GM19463 (cell line): ENCODE data around the gene ARPC2.
"Not testable (repeated sequence)": the region's sequence is repeated elsewhere in the genome, so short reads cannot be mapped to it uniquely, and the experiment has no call there.

ENCODE experiments used
- ATAC-seq: cut with Tn5 transposase; IDR thresholded peaks from one replicate; pipeline ENCODE4 v1.9.1; 2021; ENCODE audit warnings: mild to moderate bottlenecking, moderate library complexity; ENCODE audit not compliant: unreplicated experiment

ARPC2 gene

DNA sequence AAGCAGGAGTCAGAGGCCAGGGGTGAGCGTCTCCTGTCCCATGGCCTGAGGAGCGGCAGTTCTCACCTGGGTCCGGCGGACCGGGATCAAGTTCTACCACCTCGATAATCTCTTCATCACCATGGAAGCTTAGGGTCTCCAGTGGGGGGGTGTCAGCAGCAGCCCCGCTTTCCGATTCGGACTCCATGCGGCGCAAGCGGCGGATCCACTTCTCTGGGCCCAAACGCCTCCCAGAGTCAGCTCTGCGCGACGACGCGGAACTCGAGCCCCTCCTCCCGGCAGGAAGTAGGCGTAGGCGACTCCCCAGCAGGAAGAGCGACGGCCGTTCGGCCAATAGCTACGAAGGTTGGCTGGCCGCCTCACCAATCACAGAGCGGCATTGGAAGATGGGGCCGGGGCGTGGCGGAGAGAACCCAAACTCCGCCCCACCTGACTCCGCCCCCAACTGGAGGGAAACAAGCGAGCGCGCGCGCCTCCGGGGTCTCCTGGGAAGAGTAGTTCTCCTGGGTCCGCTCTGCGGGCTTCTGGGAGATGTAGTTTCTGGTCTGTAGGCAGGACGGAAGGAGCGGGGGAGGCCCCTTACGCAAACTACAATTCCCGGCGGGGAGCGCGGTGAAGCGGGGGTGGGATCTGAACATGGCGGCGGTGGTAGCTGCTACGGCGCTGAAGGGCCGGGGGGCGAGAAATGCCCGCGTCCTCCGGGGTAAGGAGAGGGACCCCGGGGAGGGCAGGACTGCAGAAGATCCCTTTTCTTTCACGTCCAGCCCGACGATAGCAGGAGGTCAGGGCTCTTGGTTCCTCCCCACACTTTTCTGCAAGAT, 53.1 kb downstream of the ARPC2 start, which contains the start of the genes AAMP and PNKD:
Gene AAMP, minus strand, starts transcription at position 238 of the 821 bp plus-strand sequence. Its CDS starts 51 bp downstream, at position 187.
Gene PNKD, plus strand, starts transcription at position 620 of the 821 bp plus-strand sequence. Its CDS starts 17 bp downstream, at position 637.
- ATAC-seq: peak; percentile 87

DNA sequence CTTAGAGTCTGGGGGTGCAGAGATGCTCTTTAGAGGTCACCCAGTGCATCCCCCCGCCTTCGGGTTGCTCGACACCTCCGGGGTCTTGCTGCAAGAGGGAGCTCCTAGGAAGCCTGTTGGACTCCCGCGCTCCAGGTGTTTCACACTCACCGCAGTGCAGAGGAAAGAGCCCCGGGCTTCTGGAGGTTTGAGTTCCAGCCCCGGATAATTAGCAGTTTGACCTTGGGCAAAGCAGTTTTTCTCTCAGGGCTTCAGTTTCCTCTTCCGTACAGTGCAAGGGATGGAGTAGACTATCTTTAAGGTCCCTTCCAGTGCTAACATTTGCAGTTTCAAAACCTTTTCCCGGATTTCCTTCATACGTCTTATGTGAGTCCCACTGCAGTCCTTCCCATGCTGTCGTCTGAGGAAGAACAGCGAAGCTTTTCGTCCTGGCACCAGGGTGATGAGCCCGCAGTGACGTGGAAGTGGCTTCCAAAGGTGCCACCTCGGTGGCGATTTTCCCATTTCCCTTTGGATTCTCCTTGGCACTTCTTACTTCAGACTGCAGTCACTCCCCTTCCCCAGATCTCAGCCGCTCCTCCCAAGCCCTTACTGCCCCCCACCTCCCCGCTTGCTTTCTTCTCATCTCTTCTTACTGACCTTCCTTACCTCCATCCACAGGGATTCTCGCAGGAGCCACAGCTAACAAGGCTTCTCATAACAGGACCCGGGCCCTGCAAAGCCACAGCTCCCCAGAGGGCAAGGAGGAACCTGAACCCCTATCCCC, 53.9 kb downstream of the ARPC2 start:
- no peak for ATAC-seq

DNA sequence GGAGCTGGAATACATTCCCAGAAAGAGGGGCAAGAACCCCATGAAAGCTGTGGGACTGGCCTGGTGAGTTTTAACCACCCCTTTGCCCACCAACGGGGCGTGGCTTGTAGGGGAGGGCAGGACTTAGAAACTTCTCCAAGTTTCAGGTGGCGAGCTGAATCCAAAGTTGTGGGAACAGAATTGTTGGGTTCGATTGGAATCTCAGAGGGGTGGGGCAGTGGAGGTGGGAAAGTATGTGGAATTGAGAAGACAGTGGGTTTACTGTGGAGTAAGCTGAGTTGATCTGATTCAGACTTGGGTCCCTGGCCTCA, 54.5 kb downstream of the ARPC2 start:
- no peak for ATAC-seq

GRCh38 chr2:218271865-218272530, 55.0 kb downstream of the ARPC2 start:
- ATAC-seq: no peak

GRCh38 chr2:218272531-218273212, 55.7 kb downstream of the ARPC2 start:
- ATAC-seq: peak; percentile 19

DNA sequence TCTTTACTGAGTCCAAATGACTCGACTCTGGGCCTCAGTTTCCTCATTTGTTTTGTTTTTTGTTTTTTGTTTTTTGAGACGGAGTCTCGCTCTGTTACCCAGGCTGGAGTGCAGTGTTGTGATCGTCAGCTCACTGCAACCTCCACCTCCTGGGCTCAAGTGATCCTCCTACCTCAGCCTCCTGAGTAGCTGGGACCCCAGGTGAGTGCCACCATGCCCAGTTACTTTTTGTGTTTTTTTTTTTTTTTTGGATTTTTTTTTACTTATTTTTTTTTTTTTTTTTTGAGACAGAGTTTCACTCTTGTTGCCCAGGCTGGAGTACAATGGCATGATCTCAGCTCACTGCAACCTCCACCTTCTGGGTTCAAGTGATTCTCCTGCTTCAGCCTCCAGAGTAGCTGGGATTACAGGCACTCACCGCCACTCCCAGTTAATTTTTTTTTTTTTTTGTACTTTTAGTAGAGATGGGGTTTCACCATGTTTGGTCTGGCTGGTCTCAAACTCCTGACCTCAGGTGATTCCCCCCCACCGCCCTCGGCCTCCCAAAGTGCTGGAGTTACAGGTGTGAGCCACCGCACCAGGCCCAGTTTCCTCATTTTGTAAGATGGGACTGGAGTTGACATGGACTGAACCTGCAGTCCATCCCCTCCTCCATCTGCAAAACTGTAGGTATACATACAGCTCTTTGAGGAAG, 56.4 kb downstream of the ARPC2 start:
- not testable (repeated sequence) for ATAC-seq

DNA sequence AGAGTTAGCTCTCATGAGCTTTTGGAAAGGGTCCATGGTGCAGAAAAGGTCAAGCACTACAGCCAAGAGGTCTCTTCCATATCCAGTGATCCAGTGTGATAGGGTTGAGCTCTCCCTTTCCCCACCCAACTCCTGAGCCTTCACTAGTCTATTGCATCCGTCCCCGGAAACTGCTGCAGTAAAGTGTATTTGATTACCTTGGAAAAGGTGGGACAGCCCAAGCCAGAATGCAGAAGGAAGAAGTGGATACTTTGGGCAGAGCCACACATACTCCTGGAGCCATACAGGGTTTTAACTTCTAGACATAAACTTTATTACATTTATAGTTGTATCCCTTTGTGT, 56.9 kb downstream of the ARPC2 start:
- ATAC-seq: no peak

GRCh38 chr2:218274586-218274985, 57.6 kb downstream of the ARPC2 start:
- ATAC-seq: no peak

DNA sequence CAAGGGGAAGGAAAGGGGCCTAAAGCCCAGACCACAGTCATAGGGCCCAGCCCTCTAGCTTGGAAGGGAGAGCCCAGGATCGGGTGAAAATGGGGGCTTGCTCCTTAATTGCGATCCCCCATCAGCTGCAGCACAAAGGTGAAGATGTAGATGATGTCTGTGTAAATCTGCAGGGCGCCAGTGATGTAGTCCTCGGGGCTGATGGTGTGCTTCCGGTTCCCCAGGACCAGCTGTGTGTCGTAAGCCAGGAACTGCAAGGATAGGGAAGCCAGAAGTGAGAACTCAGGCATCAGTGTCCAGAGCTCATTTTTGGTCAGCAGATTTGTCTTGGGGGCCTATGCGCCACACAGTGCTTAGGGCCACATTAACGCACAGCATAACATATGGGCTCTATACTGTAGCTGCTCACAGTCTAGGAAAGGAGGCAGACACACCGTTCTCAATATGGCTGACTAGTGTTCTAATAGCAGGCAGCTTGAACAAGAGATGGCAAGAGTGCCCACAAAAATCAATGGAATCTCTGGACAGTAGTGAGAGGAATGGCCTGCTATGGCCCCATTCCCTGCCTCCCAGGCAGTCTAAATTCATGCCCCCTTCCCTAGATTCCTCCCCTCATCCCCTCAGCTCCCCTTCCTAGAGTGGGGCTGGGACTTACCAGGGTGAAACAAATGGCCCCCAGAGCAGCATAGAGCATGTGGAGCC, 58.5 kb downstream of the ARPC2 start:
- ATAC-seq: no peak

DNA sequence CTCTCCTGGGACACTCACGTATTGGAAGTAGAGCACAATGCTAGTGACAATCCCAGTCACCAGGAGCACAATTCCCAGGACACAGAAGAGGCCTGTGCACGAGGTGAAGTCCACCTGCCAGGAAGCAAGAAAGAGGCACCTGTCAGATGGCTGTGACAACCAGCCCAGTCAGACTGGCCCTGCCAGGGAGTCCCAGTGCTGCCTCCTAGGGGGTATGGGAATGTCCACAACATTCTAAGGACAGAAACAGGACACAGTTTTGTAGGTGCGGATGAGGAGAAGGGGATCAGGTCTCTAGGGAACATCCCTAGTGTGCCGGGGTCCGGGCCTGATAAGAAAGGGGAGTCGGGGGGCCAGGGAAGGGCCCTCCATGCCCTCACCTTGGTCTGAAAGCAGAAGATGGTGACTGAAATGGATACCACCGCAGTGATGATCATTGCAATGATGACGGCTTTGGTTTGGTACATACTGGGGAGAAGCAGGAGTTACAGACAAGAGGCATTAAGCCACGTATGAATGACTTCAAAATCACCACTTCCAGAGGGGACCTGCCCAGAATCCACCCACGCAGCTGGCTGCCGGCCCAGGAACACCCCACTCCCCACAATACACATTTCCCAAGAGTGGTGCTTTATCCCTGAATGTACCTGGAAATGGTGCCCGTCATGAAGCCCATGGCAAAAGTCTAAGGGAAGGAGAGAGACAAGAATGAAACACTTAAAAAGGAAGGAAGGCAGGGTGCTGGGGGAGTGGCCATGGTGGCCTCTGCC, 60.2 kb downstream of the ARPC2 start:
- ATAC-seq: no peak

GRCh38 chr2:218277921-218278320, 60.9 kb downstream of the ARPC2 start:
- ATAC-seq: no peak

- no peak for ATAC-seq
Observed at GRCh38 chr2:218278531-218279360, 61.8 kb downstream of the ARPC2 start.

DNA sequence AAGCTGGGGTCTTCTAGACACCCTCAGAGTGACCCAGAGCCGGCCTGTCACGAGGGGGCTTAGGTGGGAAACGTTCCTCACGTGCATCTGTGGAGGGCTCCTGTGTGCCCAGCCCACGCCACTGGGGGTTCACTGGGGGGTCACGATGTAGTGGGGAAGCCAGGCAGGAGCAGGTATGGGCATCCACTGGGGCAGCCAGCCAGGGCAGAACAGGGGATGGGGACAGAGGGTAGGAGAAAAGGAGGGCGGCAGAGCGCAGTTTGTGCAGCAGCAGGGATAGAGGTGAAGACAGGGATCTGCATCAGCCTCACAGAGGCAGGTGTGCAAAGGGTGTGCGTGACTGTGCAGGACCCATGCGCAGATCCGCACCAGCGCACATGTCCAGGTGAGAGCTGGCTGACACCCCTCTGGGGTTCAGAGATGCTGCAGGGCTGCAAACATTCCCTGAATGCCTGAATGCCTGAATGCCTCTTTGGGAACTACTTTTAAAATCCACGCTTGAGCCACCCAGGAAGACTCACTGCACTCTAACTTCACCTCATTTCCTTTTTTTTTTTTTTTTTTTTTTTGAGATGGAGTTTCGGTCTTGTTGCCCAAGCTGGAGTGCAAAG, 63.4 kb downstream of the ARPC2 start:
- ATAC-seq: no peak

- no peak for ATAC-seq
Observed at GRCh38 chr2:218281449-218281848, 64.5 kb downstream of the ARPC2 start.

- ATAC-seq: no peak
Observed at GRCh38 chr2:218282173-218282991, 65.4 kb downstream of the ARPC2 start.

DNA sequence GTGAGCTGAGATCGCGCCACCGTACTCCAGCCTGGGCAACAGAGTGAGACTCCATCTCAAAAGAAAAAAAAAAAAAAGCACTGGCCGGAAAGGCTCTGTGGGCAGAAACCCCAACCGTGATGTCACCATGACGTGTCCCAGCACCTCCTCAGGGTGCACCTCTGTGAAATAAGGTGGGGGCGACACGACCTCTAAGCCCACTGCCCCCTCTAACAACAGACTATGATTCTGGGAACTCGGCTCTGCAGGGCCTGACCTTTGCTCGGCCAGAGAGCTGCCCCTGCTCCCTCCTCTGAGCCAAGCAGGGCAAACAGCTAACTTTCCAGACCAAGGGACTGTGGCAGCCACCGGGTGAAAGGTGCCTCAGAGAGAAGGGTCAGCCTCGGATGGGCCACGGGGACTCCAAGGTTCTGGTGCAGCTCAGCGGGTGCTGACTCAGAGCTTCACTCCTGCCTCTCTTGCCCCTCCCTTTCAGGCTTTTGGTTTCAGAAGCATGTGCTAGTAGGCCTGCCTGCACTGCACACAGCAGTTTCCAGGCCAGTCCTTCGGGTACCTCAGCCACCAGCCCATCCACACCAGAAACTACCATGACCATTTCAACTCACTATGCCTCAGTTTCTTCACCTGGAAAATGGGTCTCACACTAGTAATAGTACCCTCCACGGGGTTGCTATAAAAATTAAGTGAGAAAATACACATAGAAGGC, 67.3 kb downstream of the ARPC2 start:
- peak; percentile 46 for ATAC-seq
